HG03097 (cell line): ENCODE data around the gene CAMK4.
"Not testable (repeated sequence)": the region's sequence is repeated elsewhere in the genome, so short reads cannot be mapped to it uniquely, and the experiment has no call there.

Source experiments
- ATAC-seq: cut with Tn5 transposase; IDR thresholded peaks from one replicate; pipeline ENCODE4 v1.9.1; 2021; ENCODE audit not compliant: unreplicated experiment, low FRiP score

CAMK4 gene

GRCh38 chr5:111252799-111253545, 28.8 kb downstream of the CAMK4 start:
- no peak for ATAC-seq

- peak; percentile 88 for ATAC-seq
Measured at GRCh38 chr5:111254613-111255012, 30.4 kb downstream of the CAMK4 start.

DNA sequence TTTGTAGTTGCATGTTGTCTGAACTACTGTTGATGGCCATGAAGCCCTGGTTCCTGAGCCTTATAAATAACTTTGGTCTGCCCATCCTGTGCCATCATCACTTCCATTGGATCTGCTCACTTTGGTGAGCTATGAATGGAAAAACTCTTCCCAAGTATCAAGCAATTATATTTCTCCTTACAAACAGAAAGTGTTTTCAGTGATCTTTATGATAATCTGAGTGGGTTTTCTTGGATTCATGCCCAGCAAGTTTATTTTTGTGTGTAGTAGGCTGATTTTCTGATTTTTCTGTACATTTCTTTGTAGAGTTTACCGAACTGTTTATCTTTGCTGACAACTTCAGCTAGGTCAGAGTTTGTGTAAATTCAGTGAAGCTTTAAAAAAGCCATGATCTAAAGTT, 31.0 kb downstream of the CAMK4 start:
- ATAC-seq: peak; percentile 4

DNA sequence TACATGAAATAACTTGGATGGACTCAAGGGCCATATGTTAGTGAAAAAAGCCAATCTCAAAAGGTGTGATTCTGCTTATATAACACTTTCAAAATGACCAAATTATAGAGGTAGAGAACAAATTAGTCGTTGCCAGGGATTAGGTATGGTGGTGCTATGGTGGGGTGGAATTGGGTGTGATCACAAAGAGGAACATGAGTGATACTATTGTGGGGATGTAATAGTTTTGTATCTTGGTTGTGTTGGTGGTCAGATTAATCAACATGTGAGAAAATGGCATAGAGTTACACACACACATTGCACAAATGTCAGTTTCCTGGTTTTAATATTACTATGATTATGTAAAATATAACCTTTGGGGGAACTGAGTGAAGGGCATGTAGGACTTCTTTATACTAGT, 31.9 kb downstream of the CAMK4 start:
- ATAC-seq: no peak

GRCh38 chr5:111257610-111258009, 33.4 kb downstream of the CAMK4 start:
- ATAC-seq: not testable (repeated sequence)

DNA sequence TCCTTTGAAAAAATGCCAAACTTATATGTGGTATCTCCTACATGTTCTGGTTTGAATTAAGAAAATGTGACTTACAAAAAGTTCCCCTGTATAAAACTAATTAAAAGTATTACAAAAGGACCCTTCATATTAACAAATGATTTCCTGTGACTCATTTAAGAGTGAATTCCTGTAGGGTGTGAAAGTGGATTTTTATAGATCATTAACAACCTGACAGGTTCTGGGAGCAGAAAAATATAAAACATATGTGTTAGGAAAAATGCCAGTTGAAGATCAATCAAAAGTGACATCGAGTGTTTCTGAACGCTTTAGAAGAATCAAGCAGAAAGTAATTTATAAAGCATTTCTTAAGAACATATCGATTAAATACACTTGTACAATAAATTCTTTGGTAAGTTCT, 35.5 kb downstream of the CAMK4 start:
- no peak for ATAC-seq

GRCh38 chr5:111261610-111262009, 37.4 kb downstream of the CAMK4 start:
- no peak for ATAC-seq

- ATAC-seq: no peak
Measured at GRCh38 chr5:111262153-111262552, 38.0 kb downstream of the CAMK4 start.

GRCh38 chr5:111262815-111263214, 38.6 kb downstream of the CAMK4 start:
- no peak for ATAC-seq

DNA sequence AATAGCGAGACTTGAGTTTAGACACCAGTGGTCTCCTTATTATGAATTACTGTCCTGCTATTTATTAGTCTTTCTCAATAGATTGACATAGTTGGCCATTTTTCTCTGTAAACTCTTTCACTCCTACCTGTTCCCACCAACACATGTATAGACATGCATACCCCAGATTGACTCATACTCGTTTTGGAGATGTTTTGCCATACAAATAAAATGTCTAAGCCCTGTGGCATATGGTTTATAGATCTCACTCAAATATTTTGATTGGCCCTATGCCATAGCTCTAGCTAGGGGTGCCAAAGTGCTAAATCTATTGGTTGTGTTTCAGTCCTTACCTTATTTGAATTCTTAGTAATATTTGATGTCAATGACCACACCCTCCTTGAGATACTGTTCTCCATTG, 42.3 kb downstream of the CAMK4 start:
- no peak for ATAC-seq

DNA sequence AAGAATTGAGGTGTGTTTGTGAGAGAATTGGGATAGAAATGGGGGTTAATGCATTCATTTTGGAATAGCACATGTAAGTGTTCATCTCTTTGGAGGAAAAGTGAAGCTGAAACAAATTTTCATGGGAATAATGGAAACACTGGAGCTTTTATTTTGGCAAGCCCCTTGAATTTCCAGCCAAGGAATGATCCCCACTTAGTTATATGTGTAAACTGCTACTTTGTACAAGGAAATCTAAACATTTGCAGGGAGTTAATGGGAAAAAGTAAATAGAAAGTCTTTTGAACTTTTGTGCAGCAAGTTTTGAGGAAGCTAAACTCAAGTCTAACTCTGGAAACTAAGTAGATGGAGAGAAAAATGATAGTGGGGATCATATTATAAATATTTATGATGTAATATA, 44.1 kb downstream of the CAMK4 start:
- no peak for ATAC-seq

DNA sequence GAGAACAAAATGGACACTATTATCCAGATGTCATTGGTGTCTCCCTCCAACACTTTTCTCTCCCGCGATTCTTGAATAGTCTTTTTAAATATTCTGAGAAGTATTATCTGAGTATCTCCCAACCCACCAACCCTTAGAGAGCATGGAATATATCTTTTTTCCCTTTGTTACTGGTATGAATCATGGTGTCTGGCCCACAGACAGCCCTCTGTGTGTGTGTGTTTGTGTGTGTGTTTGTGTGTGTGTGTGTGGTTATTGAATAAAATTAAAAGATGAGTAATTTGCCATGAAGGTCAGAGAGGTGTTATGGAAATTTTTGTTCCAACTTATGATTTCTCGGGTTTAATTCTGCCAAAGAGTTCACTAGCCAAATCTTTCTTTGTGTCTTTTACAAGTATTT, 47.7 kb downstream of the CAMK4 start:
- ATAC-seq: no peak

DNA sequence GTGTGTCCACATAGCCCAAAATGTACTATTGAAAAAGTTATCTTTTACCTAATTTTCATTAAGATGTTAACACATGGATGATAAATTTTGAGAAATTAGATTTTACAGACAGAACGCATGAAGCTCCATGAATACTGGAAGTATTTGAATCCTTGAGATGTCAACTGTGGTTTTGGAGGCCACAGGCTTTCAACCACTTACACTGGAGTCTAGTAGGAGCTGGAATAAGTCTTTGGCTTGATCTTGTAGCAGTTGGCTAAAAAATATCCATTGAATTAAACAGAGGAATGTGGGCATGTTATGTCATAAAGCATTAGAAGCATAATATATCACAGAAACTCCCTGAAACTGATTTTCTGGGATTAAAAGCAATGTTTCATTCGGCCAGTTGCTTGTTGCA, 52.9 kb downstream of the CAMK4 start:
- no peak for ATAC-seq

GRCh38 chr5:111278858-111279504, 54.8 kb downstream of the CAMK4 start:
- peak; percentile 92 for ATAC-seq

DNA sequence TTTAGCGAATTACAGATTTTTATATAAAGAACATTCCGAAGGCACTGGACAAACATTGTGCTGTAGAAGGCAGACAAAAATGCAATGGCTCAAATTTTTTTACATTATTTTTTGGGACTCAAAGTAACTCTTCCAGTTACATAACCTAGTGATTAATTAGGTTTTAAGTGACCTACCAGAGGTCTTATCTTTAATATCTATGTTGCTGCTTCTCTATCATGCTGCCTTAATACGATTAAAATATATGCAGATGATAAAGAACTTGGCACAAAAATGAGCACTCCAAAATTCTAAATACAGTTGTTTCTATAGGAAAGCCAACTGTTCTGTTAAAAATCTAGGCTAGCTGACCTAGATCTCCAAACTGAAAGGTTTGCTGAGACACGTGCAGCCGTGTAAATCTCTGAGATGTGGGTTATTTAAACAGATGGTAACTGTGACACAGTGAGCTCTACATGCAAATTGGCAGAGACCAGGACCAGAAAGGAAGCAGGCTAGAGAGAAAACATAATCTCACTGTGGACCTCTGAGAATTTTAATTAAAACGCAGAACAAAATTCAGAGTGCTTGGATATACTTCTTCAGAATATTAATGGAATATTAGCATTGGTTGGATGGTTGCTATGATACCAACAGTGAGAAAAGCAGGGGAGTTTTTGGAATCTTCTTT, 56.2 kb downstream of the CAMK4 start:
- no peak for ATAC-seq

DNA sequence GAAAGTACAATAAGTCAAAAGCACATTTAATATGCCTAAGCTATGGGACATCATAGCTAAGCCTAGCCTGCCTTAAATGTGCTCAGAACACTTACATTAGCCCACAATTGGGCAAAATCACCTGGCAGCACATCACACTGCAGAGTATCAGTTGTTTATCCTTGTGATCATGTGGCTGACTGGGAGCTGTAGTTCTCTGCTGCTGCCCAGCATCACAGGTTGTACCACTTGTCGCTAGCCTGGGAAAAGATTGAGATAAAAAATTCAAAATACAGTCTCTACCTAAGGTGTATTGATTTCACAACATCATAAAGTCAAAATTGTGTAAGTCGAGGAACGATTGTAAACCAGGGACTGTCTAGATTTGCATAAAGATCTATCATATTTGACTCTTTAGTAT, 58.6 kb downstream of the CAMK4 start:
- no peak for ATAC-seq

GRCh38 chr5:111284825-111285224, 60.6 kb downstream of the CAMK4 start:
- no peak for ATAC-seq

DNA sequence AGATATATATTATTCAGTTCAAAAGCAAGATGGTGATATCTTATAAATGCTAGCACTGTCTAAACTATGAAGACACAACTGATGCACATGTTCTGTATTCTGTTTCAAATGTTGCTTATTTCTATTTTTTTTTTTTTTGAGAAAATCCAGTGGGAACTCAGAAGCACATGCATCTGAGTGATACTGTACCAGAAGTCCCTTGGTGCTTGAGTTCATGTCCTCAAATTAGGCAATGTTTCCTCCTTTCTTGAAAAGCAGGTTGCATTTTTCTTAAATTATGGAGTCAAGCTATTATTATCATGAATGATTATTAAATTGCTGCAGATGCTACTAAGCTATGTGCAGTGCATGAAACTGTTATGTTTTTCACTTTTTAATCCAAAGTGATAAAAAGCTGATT, 70.4 kb downstream of the CAMK4 start:
- ATAC-seq: no peak

GRCh38 chr5:111295649-111296048, 71.5 kb downstream of the CAMK4 start:
- ATAC-seq: no peak

GRCh38 chr5:111296570-111296969, 72.4 kb downstream of the CAMK4 start:
- no peak for ATAC-seq

DNA sequence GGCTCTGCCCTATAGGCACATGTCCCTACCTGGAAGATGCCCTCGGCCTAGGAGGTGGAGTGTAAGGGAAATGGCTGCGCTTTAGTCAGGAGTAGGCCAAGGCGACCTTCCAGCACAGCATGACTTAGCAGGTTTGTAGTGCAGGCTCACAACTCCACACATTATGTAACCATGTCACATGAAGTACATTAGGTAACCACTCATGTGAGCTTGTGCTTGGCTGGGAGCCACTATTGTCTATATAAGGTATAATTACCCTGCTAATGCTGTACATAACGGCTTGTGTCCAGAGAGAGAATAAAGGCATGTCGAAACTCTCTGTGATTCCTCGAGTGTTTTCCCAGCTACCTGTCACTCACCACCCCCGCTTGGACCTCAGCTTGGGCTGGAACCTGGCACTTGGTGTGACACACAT, 74.9 kb downstream of the CAMK4 start:
- no peak for ATAC-seq
